HepG2 (cell line): ENCODE measurements around the gene MEGF6. TPM values are rescaled to one million over a fixed set of nuclear protein-coding genes. Genes with fewer than 3 reads are reported as not detected.

Source experiments
- ATAC-seq: fragments of 200-7000 bp; cut with Tn5 transposase; 3 replicates; pipeline ENCODE4 v1.9.1; 2020; ENCODE audit warnings: mild to moderate bottlenecking, moderate library complexity
- BruUV-seq: library from RNA; stranded (reverse); fragments of 400-500 nt; replicated peaks from 2 replicates; lab custom pipeline; 2021; lab: Mats Ljungman, UMichigan
- CTCF ChIA-PET: fragments of 300-600 bp; formaldehyde crosslinking; extraction: SDS; loops from one replicate; lab custom pipeline; 2021; ENCODE audit warnings: low total read pairs, inconsistent platforms, low intra/inter-chr PET ratio; lab: Yijun Ruan, JAX
- POLR2A ChIA-PET: fragments of 350-600 bp; sonication (Branson Sonifier 250); formaldehyde crosslinking; loops from one replicate; lab custom pipeline; 2020; ENCODE audit warnings: antibody characterized with exemption, inconsistent platforms; lab: Yijun Ruan, JAX
- DNase-seq: peaks from one replicate; pipeline ENCODE4 v3.0.0-alpha.2; 2015; ENCODE audit warnings: low spot score
- FAIRE-seq: peaks from 3 replicates; lab custom pipeline; 2011; peaks lifted over from hg19 to GRCh38; lab: Jason Lieb, UNC
- H2AFZ ChIP-seq: one replicate; pipeline ENCODE4 v1.6.1; 2011; ENCODE audit warnings: low read length, inconsistent platforms
- H3K27ac ChIP-seq: fragments of 300-600 bp; 3 replicates; pipeline ENCODE4 v1.8.0; 2011; ENCODE audit warnings: mixed run types, mild to moderate bottlenecking, mixed read lengths, low read length, inconsistent platforms; ENCODE audit not compliant: insufficient read depth; ENCODE audit errors: extremely low read length
- H3K27me3 ChIP-seq, 2 experiments: fragments of 200-600 bp in 1 of 2; 2 replicates in 1 of 2; 3 replicates in 1 of 2; pipeline versions ENCODE4 v1.6.0 to v1.8.0; 2011; ENCODE audit warnings: low read length in 2 of 2, mild to moderate bottlenecking in 2 of 2, moderate library complexity in 2 of 2, inconsistent platforms in 1 of 2; ENCODE audit not compliant: insufficient read depth in 2 of 2, control insufficient read depth in 1 of 2
- H3K36me3 ChIP-seq, 2 experiments: fragments of 200-600 bp in 1 of 2; replicated peaks in 1 of 2; 2 replicates in 1 of 2; 3 replicates in 1 of 2; pipeline versions ENCODE4 v1.5.1 to v1.8.0; 2011; ENCODE audit warnings: low read length in 2 of 2, inconsistent platforms in 1 of 2; ENCODE audit not compliant: insufficient read depth in 2 of 2, control insufficient read depth in 1 of 2
- H3K4me1 ChIP-seq: 2 replicates; pipeline ENCODE4 v1.5.1; 2012; ENCODE audit warnings: low read length, inconsistent platforms; ENCODE audit not compliant: insufficient read depth
- H3K4me2 ChIP-seq: 2 replicates; pipeline ENCODE4 v1.6.0; 2011; ENCODE audit warnings: low read depth, low read length, inconsistent platforms
- H3K4me3 ChIP-seq, 3 experiments: fragments of 200-600 bp in 1 of 3; sonication (generic), shearing (Covaris generic) in 1 of 3; replicated peaks in 1 of 3; 2 replicates each; pipeline ENCODE4 v1.5.1; 2011 to 2016; ENCODE audit warnings: low read length in 3 of 3, inconsistent platforms in 2 of 3, low read depth in 2 of 3, mild to moderate bottlenecking in 2 of 3, control low read depth in 1 of 3, mixed read lengths in 1 of 3; ENCODE audit not compliant: insufficient read depth in 1 of 3
- H3K79me2 ChIP-seq: one replicate; pipeline ENCODE4 v1.6.1; 2011; ENCODE audit warnings: low read length, inconsistent platforms; ENCODE audit not compliant: insufficient read depth
- H3K9ac ChIP-seq: 2 replicates; pipeline ENCODE4 v1.6.0; 2011; ENCODE audit warnings: mild to moderate bottlenecking, low read depth, low read length, inconsistent platforms; ENCODE audit not compliant: insufficient read depth
- H3K9me3 ChIP-seq: 2 replicates; pipeline ENCODE4 v1.5.1; 2012; ENCODE audit warnings: mild to moderate bottlenecking, low read length
- H4K20me1 ChIP-seq: 2 replicates; pipeline ENCODE4 v1.6.0; 2011; ENCODE audit warnings: inconsistent platforms, mild to moderate bottlenecking, low read length, moderate library complexity; ENCODE audit not compliant: insufficient read depth
- AGO2 ChIP-seq: fragments of 200-400 bp; formaldehyde crosslinking; optimal IDR thresholded peaks from 2 replicates; pipeline ENCODE3; 2017; ENCODE audit warnings: mild to moderate bottlenecking, low read depth, low read length, moderate library complexity
- GZF1 ChIP-seq: sonication (generic); formaldehyde crosslinking; IDR thresholded peaks from 2 replicates; pipeline ENCODE4 v1.5.1; 2020; ENCODE audit warnings: mild to moderate bottlenecking, missing genetic modification reagents
- HNRNPH1 ChIP-seq: fragments of 200-400 bp; formaldehyde crosslinking; optimal IDR thresholded peaks from 2 replicates; pipeline ENCODE3; 2017; ENCODE audit warnings: mild to moderate bottlenecking, low read depth, low read length
- POLR2G ChIP-seq: fragments of 200-400 bp; formaldehyde crosslinking; IDR thresholded peaks from 2 replicates; pipeline ENCODE4 v1.6.1; 2018; ENCODE audit warnings: mild to moderate bottlenecking, low read depth, low read length, moderate library complexity
- RBFOX2 ChIP-seq: fragments of 200-400 bp; formaldehyde crosslinking; IDR thresholded peaks from 2 replicates; pipeline ENCODE4 v1.6.1; 2017; ENCODE audit warnings: low read depth, mild to moderate bottlenecking, low read length
- RBM22 ChIP-seq: fragments of 200-400 bp; formaldehyde crosslinking; optimal IDR thresholded peaks from 2 replicates; pipeline ENCODE3; 2017; ENCODE audit warnings: mild to moderate bottlenecking, low read length, moderate library complexity
- SAP130 ChIP-seq: IDR thresholded peaks from 2 replicates; pipeline ENCODE4 v1.6.1; 2016; ENCODE audit warnings: low read depth
- SCMH1 ChIP-seq: sonication (generic); formaldehyde crosslinking; IDR thresholded peaks from 2 replicates; pipeline ENCODE4 v1.9.0; 2021; ENCODE audit warnings: missing genetic modification reagents, mild to moderate bottlenecking, borderline replicate concordance
- TAF15 ChIP-seq: fragments of 200-400 bp; formaldehyde crosslinking; IDR thresholded peaks from one replicate; pipeline ENCODE4 v1.6.1; 2018; ENCODE audit warnings: mild to moderate bottlenecking, low read depth, low read length; ENCODE audit not compliant: poor library complexity, severe bottlenecking
- TEAD3 ChIP-seq: optimal IDR thresholded peaks from 2 replicates; pipeline ENCODE3; 2016; ENCODE audit warnings: borderline replicate concordance
- THAP7 ChIP-seq: sonication (generic); formaldehyde crosslinking; IDR thresholded peaks from 2 replicates; pipeline ENCODE4 v1.8.1; 2023; ENCODE audit warnings: mild to moderate bottlenecking, missing genetic modification reagents
- ZC3H13 ChIP-seq: sonication (generic); formaldehyde crosslinking; IDR thresholded peaks from 2 replicates; pipeline ENCODE4 v1.8.1; 2023; ENCODE audit warnings: mild to moderate bottlenecking, missing genetic modification reagents, moderate library complexity
- ZNF563 ChIP-seq: sonication (generic); formaldehyde crosslinking; IDR thresholded peaks from 2 replicates; pipeline ENCODE4 v1.8.0; 2022; ENCODE audit warnings: mild to moderate bottlenecking, moderate library complexity, missing genetic modification reagents
- WGBS: methylation state at CpG from one replicate; pipeline ENCODE4 v1.1.6; 2017; ENCODE audit warnings: low lambda C conversion rate; 5-methylcytosine and 5-hydroxymethylcytosine counted together
- in situ Hi-C: cut with HindIII; loops from 2 replicates; pipeline ENCODE4 v1.10.0; 2017; ENCODE audit warnings: low pct_unique_long_range_greater_than_20kb; ENCODE audit not compliant: extremely low pct_ligation_motif_present
- intact Hi-C: fragments of 100-400 bp; cut with micrococcal nuclease; formaldehyde crosslinking; loops from one replicate; pipeline ENCODE4 v1.10.0; 2022; ENCODE audit not compliant: unreplicated experiment
- polyA plus RNA-seq, 8 experiments: library from polyadenylated mRNA; depleted of rRNA in 3 of 8; stranded (reverse) in 7 of 8; unstranded in 1 of 8; fragments of >200 nt; fragmentation: Illumina TruSeq in 4 of 8; extraction: Trizol in 4 of 8; gene quantifications; 2 replicates each; pipeline versions ENCODE4 v1.2.1 to v1.2.3, GENCODE V29; 2011 to 2016; ENCODE audit warnings: low read depth in 4 of 8, missing spikeins in 1 of 8, mixed read lengths in 1 of 8; ENCODE audit not compliant: insufficient read depth in 1 of 8
- total RNA-seq, 5 experiments: library from RNA; depleted of rRNA; stranded (reverse); fragments of >200 nt; fragmentation: Illumina TruSeq; extraction: Trizol; gene quantifications; 2 replicates each; pipeline ENCODE4 v1.2.3, GENCODE V29; 2016; ENCODE audit warnings: low read depth in 1 of 5

The MEGF6 gene
- total and polyA plus RNA-seq, 2 of the 13 experiments (the other 11 are each of a cell fraction or from before 2014, with no cell fraction given), result 1.9 TPM

GRCh38 chr1:3537359-3537758 is 73.9 kb downstream of the MEGF6 start:
- CTCF ChIA-PET, result no interaction called here
- DNase-seq (no peak), FAIRE-seq (no peak), ATAC-seq (no peak)
- 0 out of 2 replicates have a peak, but pooled peaks have one; percentile 35 for TF ChIP-seq RBFOX2
- TF ChIP-seq THAP7 (CRISPR knock-in tag), result no peak
- TF ChIP-seq TAF15, result peak; percentile 81
- peak; percentile 49 for TF ChIP-seq AGO2
- no peak for TF ChIP-seq GZF1 (CRISPR knock-in tag)
- Histone ChIP-seq H3K27ac (no peak overlapping the region), H3K36me3 (no peaks in the 10 kb centered on the region), H3K9ac (no peak overlapping the region), H2AFZ (no peak overlapping the region), H3K4me3 (no peak overlapping the region), H3K79me2 (no peaks in the 10 kb centered on the region), H3K4me1 (no peaks in the 10 kb centered on the region), H3K27me3 (peaks cover 12 to 60% of the 10 kb centered on the region in 2 experiments; a peak in 4 of 5 replicates), H4K20me1 (peaks cover 16% of the 10 kb centered on the region; the same call in 1 of the 2 replicates), H3K9me3 (no peaks in the 10 kb centered on the region), H3K4me2 (no peak overlapping the region)
- BruUV-seq, result no TSS peak
- intact Hi-C loops, result no loop called here
- in situ Hi-C loops, result no loop called here
- POLR2A ChIA-PET, result no interaction called here
- WGBS, result 39% methylated on average over 7 of the region's 16 CpGs

DNA sequence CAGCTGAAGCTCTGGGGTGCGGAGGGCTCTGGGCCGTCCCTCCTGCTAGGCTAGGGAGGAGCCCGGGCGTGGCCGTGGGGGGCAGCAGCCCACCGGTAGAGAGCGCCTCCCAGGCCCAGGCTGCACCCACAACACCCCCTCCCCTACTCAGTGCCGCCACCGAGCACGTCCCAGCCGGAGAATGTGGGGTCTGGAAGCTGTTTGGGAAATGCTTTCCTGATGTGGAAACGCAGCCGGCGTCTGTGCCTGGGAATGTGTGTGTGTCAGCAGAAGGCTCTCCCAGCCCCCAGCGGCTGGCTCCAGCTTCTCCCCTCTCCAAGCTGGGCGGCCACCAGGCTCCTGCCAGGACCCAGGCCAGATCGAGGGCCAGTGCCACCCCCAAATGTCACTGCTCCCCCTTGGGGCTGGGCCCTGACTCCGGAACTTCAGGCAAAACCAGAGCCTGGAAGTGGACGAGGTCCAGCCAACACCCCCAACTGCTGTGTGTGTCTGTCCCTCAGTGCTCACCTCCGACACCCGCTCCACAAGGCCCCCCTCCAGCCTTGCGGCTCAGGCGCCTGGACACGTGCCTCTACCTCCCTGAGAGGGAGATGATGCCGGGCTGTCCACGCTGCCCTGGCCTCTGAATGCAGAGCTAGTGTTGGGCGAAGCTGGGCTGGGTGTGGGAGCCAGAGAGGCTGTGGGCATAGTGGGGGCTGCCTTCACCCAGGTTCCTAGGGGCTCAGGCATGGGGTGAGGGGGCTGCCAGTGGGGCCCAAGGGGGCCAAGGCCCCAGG is 74.7 kb downstream of the MEGF6 start:
- Histone ChIP-seq H3K27ac (no peak overlapping the region), H3K27me3 (peaks cover 14 to 60% of the 10 kb centered on the region in 2 experiments; a peak in 4 of 5 replicates), H3K9ac (no peak overlapping the region), H2AFZ (no peak overlapping the region), H3K9me3 (no peaks in the 10 kb centered on the region), H4K20me1 (peaks cover 17% of the 10 kb centered on the region; the same call in 1 of the 2 replicates), H3K4me3 (no peak overlapping the region), H3K36me3 (no peaks in the 10 kb centered on the region), H3K4me2 (no peak overlapping the region), H3K79me2 (no peaks in the 10 kb centered on the region), H3K4me1 (no peaks in the 10 kb centered on the region)
- WGBS, result no CpG with 5 or more reads among the region's 27 CpGs
- FAIRE-seq, result no peak
- POLR2A ChIA-PET, result no interaction called here
- no peak for DNase-seq
- CTCF ChIA-PET, result no interaction called here
- intact Hi-C loops, result no loop called here
- in situ Hi-C loops, result no loop called here
- no TSS peak for BruUV-seq
- no peak for ATAC-seq
- TF ChIP-seq ZNF563 (CRISPR knock-in tag) (no peak), ZC3H13 (no peak), SCMH1 (no peak), POLR2G (peak; percentile 63), TEAD3 (CRISPR knock-in tag) (no peak), RBM22 (peak; percentile 98), SAP130 (CRISPR knock-in tag) (no peak), HNRNPH1 (peak; percentile 25)
